HG03460 (cell line): ENCODE data around the gene BEAN1.

ENCODE experiments used
- ATAC-seq: cut with Tn5 transposase; IDR thresholded peaks from one replicate; pipeline ENCODE4 v1.9.1; 2021; ENCODE audit not compliant: unreplicated experiment

Gene BEAN1

GRCh38 chr16:66469291-66469946, 42.3 kb downstream of the BEAN1 start:
- ATAC-seq, result no peak

DNA sequence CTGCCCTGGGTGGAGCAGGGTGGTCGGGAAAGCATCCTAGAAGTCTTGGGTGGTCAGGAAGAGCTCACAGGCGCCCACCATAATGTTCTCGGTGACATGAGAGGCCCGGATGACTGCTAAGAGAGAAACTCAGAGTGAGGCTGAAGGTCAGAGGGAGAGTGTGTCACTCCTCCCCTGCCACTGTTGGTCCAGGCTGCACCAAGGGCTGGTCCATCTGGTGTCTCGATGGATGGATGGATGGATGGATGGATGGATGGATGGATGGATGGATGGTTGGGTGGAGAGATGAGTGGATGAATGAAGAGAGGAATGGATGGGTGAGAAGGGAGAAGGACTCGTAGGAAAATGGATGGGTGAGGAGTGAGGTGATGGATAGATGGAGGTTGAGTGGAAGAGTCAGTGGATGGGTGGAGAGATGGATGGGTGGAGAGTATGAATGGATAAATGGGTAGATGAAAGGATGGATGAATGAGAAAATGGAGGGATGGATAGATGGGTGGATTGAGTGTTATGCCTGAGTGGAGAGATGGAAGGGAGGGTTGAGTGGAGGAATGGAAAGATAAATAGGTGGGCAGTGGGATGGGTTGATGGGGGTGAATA, 43.0 kb downstream of the BEAN1 start:
- no peak for ATAC-seq

DNA sequence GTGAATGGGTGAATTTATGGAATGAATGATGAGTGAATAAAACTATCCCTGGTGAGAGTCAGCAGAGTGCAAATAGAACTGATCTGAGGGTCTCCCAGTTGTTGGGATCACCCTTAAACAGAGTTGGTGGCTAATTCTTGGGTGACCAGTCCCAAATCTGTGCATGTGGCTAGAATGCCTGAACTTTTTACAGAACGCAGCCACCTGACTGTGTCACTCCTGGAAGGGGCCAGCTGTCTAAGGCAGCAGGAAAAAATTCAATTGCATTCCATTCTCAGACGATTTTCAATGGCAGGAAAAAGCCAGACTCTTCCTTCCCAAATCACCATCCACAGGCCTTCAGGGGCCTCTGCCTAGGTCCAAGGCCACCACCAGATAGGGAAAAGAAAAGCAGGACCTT, 43.5 kb downstream of the BEAN1 start:
- no peak for ATAC-seq

- ATAC-seq, result no peak
These were observed 44.2 kb downstream of the BEAN1 start for GRCh38 chr16:66471264-66471663.

DNA sequence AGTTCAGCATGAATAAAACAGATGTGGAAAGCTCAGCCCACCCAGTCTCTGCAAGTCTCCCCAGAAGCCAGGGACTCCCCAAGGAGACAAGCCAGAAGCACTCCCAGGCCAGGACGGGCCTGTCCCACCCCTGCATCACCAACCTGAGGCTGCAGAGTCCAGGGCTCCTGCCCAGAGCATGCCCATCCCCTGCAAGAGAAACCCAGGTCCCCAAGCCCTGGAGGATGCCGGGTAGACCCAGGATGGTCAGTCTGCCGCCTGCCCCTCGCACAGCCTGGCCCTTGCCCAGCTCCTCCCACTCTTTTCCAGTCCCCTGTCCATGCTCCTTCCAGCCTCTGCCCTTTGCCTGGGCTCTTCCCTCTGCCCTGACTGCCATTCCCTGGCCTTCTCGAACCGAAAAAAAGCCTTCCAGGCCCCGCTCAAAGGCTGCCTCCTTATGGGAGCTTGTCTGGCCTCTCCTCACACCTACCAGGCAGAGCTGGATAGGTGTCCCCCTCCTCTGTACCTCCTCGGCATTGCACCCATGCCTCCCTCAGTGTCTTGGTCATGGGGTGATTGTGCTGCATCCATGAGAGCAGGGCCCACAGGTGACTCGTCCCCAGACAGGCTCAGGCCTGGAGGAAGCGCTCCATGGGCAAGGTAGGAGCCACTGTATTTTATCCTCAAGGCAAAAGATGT, 44.8 kb downstream of the BEAN1 start:
- no peak for ATAC-seq

DNA sequence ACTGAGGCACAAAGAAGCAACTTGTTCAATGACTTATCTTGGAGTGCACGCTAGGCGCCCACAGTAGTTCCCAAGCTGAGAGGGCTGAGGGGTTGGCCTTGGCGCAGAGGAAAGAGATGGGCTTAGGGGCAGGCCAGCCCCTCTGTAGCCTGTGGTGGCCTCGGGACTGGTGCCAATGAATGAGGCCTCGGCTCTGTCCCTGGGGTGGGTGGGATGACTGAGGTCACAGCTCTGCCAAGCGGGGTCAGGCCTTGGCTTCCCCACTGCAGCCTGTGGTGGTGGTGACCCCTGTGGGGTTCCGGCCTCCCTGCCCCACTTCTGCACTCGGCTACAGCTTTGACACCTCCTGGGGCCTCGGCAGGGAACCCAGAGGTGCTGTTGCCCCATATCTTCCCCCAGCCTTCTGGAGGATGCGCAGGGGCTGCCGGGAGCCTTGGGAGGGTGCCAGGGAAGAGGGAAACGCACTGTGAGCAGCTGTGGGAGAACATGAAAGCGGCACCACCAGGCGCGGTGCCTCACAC, 46.0 kb downstream of the BEAN1 start:
- no peak for ATAC-seq

- no peak for ATAC-seq
These were observed 46.8 kb downstream of the BEAN1 start for GRCh38 chr16:66473654-66474519.

DNA sequence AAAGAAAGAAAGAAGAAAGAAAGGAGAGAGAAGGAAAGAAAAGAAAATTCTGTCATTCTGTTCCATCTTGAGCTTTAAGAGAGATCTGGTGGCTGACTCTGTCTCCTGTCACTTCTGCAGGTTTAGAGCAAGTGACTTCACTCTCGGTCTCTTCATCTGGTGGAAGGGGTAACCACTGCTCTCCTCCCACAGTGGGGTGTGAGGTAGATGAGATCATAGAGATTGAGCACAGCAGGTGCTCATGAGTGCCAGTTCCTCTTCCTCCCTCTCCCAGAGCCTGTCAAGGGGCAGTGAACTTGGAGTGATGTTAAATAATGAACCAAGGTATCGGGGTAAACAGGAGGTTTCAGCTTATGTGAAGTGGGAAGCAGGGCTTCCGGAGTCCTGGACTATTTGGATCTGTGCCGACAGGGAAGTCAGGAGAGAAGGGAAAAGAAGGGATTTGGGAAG, 47.7 kb downstream of the BEAN1 start:
- ATAC-seq, result peak; percentile 86

DNA sequence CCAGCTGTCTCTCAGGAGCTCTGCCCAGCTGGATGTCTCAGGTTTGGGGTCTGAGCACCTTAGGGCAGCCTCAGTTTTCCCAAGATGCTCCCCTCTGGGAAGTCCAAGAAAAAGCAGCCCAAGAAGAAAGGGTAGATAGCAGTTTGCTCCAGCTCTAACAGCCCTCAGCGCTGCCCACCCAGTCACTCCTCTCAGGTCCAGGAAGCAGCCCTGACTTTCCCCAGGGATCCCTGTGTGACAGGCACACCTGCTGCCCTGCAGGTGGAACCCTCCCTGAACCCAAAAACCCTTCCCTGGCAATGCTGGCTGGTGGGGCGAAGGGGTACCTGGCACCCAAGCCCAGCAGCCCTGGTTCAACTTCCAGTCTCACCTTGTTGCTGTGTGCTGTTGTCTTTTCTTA, 48.1 kb downstream of the BEAN1 start:
- no peak for ATAC-seq

DNA sequence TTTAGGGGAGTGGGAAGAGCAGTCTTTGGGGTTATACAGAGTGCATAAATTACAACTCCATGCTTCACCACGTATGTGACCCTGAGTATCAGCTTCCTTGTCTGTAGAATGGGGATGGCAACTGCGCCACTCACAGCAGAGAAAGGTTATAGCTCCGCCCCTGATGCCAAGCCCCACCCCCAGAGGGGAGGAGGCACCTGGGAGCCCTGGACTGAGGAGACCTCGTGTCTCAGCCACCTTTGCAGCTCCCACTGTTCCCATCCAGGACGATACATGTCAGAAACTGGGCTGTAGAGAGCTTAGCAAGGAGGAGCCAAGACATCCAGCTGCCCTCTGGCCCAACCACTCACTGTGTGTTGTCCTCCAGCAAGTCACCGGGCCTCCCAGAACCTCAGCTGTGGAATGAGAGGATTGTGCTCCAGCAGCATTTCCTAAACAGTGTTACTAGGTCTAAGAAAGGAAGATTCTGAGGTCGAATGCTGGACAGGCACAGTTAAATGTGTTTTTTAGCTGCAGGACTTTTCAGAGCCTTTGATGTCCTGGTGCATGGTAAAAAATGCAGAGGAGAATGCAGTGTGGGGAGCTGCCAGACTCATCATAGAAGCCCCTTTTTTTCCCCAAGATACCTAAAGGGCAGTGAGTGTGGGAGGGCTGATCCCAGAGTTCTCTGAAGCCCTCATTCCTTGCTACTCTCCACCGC, 49.4 kb downstream of the BEAN1 start:
- ATAC-seq, result no peak

DNA sequence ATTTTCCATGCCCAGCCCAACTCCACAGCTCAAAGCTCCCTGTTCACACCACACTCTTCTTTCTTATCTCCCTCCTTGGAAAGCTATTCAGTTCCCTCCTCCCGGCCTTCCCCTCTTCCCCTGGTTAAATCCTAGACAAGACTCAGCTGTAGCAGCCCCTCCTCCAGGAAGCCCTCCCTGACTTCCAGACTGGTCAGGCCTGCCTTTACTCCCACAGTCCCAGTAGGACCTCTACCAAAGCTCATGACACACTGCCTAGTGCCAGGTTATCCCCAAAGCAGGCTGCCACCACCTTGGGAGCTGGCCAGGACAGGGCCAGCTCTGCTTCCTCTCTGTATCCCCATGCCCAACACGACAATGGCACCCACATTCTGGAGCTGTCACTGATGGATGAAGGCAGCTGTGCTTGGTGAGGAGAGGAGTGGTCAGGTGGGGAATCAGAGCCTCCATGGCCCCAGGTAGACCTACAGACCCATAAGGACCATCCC, 50.0 kb downstream of the BEAN1 start:
- ATAC-seq, result no peak

GRCh38 chr16:66478733-66479511, 51.8 kb downstream of the BEAN1 start:
- ATAC-seq, result no peak

- ATAC-seq, result no peak
These were observed 52.7 kb downstream of the BEAN1 start for GRCh38 chr16:66479661-66480264.

DNA sequence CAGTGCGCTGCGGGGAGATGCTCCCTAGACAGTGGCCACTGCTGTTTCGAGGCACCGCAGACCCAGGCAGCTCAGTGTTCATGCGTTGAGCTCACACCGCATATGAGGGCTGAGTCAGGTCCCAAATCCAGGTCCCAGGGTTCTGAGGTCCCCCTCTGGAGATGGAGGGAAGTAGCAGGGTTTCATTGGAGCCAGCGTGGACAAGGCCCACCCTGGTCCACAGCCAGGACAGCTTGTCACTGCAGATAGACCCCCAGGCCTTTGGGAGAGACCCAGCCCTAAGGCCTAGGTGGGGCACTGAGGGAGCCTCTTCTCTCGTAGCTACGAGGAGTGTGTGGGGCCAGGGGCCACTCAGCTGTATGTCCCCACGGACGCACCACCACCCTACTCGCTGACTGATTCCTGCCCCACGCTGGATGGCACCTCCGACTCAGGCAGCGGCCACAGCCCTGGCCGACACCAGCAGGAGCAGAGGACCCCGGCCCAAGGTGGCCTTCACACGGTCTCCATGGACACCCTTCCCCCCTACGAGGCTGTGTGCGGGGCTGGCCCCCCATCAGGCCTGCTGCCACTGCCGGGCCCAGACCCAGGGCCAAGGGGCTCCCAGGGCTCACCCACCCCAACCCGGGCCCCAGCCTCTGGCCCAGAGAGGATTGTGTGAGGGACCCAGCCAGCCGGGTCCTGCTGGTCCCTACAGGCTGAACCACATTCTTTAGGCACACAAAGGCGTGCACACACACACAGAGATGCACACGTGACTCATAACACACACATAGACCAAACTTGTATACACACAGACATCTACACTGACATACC, 53.4 kb downstream of the BEAN1 start:
- no peak for ATAC-seq

GRCh38 chr16:66481081-66481942, 54.2 kb downstream of the BEAN1 start:
- ATAC-seq, result no peak

DNA sequence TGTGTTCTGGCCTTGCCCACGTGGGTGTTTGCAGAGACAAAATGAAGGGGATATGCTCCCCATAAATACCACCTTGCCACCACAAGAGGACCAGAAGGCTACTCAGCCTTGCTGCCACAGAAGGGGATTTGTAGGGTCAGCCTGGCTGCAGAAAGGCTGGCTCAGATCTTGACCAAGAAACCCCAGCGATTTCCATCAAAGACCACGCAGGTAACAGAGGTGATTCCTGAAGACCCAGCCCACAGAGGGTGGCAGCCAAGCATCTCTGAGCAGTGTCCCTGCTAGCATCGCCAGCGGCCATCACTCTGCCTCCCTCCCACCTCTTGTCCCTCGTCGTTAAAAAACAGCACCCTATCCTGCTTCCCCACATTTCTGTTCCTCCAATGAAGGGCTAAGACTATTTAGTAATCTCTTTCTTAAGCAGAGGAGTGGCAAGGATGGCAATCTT, 54.9 kb downstream of the BEAN1 start:
- no peak for ATAC-seq

DNA sequence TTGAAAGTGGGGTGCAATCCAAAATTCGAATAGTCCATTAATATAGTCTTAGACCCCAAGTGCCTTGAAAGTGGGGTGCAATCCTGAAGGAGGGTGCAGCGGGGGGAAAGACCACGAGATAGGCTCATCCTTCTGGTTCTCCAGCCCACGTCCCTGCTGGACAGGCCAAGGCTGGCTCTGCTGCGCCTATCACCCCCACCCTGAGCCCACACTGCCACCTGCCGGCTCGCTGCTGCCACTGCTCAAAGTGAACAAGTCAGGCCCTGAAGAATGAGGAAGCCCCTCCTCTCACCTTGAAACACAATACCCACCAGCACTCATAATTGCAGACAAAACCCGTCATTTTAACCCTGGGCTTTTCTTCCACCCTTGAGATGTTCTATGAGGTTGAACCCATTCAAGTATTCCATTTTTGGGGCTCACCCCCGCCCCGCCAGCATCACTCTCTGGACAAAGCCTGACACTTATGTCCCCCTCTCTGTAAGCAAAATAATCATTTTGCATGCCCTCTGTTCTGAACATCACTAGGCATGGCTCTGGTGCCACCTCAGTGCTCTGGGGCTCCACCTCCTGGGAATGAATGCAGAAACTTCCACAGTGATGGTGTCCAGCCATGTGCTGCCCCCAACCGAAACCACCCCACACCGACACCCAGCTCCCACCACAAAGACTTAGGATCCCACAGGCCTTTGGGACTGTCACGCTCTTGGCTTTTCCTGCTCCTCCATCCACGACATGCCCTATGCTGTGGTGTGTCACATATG, 56.8 kb downstream of the BEAN1 start:
- ATAC-seq, result no peak
